A549 (cell line): ENCODE measurements around the gene GUCA1A.

Experiments used
- EP300 ChIP-seq, 2 experiments: fragments of >200 bp; sonication (Bioruptor Twin); formaldehyde crosslinking; IDR thresholded peaks; 2 replicates in 1 of 2; 3 replicates in 1 of 2; pipeline ENCODE4 v1.6.1; 2016 to 2017
- TF ChIP-seq, protein P1 (sequence below): fragments of 200-600 bp; sonication (generic); IDR thresholded peaks from 2 replicates; pipeline ENCODE4 v1.6.1; 2016; ENCODE audit warnings: antibody characterized with exemption, mild to moderate bottlenecking, moderate library complexity

DNA sequence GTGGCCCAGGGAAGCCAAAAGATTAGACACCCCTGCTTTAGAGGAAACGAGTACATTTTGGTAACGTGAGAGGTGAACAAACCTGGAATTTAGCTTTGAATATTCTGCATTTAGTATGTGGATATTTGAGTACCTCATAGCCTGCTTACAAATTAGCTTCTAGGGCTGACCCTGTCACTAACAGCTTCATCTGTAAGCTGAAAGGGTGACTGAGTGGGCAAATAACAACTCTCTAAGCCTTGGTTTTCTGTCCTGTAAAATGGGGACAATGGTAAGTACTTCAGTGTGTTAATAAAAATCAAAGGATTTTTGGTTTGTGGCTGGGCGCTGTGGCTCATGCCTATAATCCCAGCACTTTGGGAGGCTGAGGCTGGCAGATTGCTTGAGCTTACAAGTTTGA, 30.0 kb downstream of the GUCA1A start:
- TF ChIP-seq EP300 (IDR thresholded peaks at IDR 0.05) = no peak
- TF ChIP-seq, protein P1, sequence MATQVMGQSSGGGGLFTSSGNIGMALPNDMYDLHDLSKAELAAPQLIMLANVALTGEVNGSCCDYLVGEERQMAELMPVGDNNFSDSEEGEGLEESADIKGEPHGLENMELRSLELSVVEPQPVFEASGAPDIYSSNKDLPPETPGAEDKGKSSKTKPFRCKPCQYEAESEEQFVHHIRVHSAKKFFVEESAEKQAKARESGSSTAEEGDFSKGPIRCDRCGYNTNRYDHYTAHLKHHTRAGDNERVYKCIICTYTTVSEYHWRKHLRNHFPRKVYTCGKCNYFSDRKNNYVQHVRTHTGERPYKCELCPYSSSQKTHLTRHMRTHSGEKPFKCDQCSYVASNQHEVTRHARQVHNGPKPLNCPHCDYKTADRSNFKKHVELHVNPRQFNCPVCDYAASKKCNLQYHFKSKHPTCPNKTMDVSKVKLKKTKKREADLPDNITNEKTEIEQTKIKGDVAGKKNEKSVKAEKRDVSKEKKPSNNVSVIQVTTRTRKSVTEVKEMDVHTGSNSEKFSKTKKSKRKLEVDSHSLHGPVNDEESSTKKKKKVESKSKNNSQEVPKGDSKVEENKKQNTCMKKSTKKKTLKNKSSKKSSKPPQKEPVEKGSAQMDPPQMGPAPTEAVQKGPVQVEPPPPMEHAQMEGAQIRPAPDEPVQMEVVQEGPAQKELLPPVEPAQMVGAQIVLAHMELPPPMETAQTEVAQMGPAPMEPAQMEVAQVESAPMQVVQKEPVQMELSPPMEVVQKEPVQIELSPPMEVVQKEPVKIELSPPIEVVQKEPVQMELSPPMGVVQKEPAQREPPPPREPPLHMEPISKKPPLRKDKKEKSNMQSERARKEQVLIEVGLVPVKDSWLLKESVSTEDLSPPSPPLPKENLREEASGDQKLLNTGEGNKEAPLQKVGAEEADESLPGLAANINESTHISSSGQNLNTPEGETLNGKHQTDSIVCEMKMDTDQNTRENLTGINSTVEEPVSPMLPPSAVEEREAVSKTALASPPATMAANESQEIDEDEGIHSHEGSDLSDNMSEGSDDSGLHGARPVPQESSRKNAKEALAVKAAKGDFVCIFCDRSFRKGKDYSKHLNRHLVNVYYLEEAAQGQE = no peak
